Measurements from ENCODE around the gene MTHFR.

MTHFR gene

DNA sequence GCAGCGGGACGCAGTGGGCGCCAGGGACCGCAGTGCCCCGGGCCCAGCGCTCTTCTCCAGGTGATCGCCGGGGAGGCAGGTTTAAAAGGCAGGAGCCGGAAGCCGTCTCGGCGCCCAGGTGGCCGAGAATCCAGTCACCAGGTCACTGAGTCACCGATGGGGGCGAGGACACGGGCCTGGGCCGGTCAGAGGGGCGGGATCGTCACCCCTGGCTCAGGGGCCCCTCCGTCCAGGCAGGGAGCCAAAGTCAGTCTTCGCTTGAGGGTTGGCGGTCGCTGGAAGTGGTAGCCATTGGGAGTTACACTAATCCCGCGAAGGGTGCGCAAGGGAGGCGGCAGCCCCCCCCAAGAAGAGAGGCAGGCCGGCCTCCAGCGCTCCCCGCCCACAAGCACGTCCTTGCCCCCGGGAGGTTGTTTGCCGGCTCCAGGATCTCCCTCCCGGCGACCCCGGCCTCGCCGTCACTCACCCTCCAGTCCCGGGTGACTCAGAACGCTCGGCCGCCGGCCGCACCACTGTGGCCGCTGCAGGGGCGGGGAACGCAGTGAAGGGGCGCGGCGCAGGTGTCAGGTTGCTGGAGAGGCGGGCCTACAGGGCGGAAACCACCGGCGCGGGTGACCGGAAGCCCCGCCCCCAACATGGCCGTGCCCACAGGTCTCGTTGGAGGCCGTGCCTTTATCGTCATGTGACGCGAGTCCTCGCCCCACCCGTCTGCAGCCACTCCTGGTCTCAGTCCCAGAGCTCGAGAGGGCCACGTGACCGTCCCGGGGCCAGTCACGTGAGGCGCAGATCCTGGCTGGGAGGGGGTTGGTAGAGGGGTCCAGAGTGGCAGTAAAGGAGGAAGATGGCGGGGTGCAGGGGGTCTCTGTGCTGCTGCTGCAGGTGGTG lies at the start of gene MTHFR, which contains the start of gene CLCN6:
Gene MTHFR, minus strand, starts transcription at position 543 of the 885 bp plus-strand sequence. CDS start 2,848 bp downstream, outside the sequence.
Gene CLCN6, plus strand, starts transcription at position 770 of the 885 bp plus-strand sequence. Its CDS starts 72 bp downstream, at position 842.
- DNase-seq (ENCODE audit: insufficient read length, low spot score), result peak; percentile 88
- FAIRE-seq, result peak; percentile 92

DNA sequence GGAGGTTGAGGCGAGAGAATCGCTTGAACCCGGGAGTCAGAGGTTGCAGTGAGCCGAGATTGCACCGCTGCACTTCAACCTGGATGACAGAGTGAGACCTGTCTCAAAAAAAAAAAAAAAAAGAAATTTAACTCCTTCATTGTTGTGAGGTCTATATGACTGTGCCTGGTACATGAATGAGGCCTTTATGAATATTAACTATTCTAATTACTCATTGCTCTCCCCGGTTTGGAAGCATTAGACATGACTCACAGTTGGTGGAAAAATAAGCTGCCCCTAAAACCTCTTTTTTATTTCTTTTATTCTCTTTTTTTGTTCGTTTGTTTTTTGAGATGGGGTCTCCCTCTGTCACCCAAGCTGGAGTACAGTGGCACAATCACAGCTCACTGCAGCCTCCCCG lies 49.7 kb upstream of the MTHFR start:
- no peak for FAIRE-seq
- DNase-seq (ENCODE audit: insufficient read length, low spot score), result no peak

DNA sequence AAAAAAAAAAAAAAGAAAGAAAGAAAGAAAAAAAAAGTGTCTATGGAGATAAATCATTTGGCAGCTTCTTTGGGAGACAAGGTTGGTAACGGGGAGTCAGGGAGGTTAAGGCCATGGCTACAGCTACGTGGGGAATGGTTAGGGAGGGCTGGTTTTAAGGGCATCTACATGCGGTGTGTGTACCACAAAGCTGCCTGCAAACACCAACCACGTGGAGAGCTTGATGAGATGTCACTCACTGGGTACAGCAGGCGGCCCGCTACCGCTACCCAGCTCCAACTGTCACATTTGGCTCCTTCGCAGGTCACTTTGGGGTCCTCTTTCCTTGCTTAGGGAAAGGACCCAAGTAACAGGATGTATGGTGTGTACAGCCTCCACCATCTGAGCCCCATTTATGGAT lies 48.8 kb upstream of the MTHFR start:
- FAIRE-seq, result no peak
- DNase-seq (ENCODE audit: insufficient read length, low spot score), result no peak

DNA sequence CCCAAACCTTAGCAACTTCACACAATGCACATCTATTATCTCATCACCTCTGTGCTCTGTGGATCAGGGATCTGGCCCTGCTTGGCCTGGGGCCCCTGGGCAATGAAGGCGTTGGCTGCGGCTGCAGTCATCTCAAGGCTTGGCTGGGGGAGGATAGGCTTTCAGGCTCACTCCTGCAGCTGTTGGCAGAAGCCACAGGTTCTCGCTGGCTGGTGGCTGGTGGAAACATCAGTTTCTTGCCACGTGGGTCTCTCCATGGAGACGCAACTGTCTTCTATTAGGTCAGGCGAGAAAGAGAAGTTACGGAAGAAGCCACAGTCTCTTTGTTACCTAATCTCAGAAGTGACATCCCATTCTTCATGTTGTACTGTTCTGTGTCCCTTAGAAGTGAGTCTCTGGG lies 45.4 kb upstream of the MTHFR start:
- DNase-seq (ENCODE audit: insufficient read length, low spot score) (no peak), FAIRE-seq (no peak)

DNA sequence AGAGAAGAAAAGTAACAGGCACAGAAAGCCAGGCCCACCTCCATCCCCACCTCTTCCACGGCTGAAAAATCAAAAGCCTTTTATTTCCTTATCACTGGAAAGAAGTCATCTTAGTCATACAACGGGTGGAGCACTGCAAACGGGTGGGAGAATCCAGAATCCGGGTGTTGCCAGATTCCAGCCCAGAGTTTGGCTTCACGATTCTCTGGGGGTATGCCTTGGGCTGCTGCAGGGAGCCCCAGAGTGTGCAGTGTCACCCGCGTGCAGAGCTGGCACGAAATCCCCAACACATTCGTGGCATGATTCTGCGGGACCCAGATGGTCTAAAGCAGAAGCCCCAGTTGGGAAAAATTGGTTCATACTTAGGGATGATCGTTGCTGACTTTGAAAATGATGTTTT lies 44.4 kb upstream of the MTHFR start:
- DNase-seq (ENCODE audit: insufficient read length, low spot score), result no peak
- no peak for FAIRE-seq

DNA sequence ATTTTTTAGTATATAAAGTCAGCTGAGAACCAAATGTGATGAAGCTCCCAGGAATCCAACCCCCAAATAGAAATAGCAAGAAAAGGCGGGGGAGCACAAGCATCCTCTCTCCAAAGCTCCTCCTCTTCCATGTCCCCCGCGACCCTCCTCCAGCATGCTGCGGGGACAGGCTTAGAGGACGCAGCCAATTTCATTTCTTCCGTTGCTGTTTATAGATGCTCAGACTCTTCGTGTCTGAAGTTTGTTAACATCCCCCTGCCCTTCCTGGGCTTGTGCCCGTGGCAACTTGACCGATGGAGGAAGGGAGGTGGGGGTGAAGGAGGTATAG lies 42.6 kb upstream of the MTHFR start:
- DNase-seq (ENCODE audit: insufficient read length, low spot score), result no peak
- FAIRE-seq, result no peak

DNA sequence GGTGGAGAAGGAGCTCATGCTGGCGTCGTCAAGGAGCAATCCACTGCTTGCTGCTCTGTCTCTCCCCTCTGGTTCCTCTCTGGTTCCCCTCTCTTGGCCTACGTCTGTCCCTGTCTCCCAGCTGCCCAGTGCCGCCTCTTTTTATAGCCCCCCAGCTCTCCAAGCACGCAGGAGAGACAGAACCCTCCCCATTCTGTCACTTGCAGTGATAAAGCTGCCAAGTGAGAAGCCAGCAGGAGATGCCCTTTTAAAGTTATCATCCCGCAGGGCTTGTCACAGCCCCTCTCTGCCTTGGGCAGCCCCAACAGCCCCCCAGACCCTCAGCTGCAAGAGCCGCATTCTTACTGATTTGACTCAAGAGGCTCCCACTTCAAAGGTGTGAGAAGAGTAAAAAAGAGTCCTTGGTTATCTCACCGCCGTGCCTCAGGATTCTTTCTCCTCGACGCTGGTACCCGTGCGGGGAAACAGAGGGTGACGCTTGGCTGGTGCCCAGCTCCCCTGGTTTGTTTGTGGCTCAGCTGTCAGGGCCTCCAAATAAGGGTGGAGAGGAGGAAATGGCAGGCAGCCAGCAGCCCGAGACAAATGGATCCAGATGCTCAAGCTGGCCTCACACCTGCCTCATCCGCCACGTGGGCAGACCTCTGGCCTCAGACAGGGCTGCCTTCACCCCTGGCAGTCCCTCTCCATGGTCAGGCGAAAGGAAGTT lies 42.1 kb upstream of the MTHFR start, which contains the start of gene NPPA:
Gene NPPA, minus strand, starts transcription at position 117 of the 706 bp plus-strand sequence. Its CDS starts 99 bp downstream, at position 18.
- FAIRE-seq (no peak), DNase-seq (ENCODE audit: insufficient read length, low spot score) (no peak)

DNA sequence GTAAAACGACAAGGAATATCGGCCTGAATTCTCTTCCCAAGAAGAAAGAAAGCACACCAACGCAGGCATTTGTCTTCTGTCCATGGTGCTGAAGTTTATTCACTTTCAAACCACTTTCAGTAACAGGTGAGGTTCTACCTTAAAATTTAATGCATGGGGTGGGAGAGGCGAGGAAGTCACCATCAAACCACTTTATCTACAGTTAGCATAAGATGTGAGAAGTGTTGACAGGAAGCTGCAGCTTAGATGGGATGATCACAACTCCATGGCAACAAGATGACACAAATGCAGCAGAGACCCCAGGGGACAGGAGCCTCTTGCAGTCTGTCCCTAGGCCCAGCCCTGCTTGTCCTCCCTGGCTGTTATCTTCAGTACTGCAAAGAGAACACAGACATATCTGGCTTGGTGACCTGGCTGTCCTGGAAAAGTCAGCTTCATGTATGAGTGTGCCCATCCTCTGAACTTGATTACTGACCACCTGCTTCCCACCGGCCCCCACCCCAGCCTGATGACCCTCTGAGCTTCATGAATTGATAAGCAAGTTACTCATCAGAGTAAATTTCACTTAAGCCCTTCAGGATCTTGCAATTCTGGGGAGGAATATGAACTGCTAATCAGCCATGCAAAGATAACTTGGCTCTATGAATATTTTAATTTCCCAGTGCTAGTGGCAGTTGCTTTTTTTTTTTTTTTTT lies 40.0 kb upstream of the MTHFR start:
- DNase-seq (ENCODE audit: insufficient read length, low spot score), result no peak
- no peak for FAIRE-seq

DNA sequence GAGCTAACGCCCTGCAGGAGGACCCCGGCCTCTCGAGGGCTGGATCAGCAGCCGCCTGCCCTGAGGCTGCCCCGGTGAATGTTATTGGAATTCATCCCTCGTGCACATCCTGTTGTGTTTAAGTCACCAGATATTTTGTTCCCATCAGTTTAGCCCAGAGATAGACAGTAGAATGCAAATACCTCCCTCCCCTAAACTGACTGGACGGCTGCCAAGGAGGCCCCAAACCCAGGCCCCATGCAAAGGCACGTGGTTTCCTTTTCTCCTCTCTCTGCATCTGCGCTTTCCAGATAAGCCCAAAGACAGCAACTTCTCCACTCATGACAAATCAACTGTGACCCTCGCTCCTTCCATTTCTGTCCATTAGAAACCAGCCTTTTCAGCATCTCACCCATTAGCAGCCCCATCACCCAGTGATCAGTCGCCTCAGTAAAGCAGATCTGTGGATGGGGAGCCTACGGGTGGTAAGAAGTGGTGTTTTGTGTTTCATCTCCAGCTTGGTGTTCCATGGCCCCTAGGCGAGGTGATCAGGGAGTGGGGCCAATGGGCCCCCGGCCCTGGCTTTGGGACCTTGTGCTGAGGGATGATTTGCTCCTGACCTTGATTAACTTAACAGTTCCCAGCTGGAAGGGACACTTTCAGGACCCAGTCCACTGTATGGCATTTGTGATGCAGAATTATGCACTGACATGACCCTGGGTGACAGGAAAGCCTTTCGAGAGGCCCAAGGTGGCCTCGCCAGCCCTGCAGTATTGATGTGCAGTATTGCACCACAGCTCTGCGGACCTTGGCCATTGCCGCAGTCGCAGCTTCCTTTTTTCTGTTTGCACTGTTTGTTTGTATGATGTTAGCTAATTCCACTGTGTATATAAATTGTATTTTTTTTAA lies 36.6 kb upstream of the MTHFR start:
- DNase-seq (ENCODE audit: insufficient read length, low spot score) (no peak), FAIRE-seq (peak; percentile 51)

DNA sequence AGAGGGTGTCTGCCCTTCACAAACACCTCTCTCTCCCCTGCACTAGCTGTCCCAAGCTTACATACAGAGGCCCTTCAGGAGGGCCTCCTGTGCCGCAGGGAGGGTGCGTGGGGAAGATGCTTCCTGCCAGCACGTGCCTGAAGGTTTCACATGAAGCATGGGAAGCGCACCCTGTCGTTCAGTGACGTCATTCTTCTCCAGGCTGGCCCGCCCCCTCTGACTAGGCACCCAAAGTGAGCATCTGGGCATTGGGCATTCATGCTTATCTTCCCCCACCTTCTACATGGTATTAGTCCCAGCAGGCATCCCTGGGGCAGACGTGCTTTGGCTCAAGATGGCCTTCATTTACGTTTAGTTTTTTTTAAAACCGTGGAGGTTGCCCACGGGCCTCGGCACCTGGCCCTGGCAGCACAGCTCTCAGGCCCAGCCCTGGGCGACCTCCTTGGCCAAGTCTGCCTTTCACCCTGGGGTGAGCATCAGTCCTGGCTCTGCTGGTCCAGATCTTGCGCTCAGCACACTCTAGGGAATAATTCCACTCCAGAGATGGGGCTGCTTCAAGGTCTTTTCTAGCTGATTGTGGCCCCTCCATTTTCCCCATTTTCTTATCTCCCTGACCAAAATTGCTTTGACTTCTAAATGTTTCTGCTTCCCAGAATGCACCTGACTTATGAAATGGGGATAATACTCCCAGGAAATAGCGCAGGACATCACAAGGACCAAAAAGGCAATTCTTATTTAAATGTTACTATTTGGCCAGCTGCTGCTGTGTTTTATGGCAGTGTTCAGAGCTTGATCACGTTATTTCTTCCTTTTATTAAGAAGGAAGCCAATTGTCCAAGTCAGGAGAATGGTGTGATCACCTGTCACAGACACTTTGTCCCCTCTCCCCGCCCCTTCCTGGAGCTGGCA lies 35.7 kb upstream of the MTHFR start:
- no peak for DNase-seq (ENCODE audit: insufficient read length, low spot score)
- FAIRE-seq, result no peak

DNA sequence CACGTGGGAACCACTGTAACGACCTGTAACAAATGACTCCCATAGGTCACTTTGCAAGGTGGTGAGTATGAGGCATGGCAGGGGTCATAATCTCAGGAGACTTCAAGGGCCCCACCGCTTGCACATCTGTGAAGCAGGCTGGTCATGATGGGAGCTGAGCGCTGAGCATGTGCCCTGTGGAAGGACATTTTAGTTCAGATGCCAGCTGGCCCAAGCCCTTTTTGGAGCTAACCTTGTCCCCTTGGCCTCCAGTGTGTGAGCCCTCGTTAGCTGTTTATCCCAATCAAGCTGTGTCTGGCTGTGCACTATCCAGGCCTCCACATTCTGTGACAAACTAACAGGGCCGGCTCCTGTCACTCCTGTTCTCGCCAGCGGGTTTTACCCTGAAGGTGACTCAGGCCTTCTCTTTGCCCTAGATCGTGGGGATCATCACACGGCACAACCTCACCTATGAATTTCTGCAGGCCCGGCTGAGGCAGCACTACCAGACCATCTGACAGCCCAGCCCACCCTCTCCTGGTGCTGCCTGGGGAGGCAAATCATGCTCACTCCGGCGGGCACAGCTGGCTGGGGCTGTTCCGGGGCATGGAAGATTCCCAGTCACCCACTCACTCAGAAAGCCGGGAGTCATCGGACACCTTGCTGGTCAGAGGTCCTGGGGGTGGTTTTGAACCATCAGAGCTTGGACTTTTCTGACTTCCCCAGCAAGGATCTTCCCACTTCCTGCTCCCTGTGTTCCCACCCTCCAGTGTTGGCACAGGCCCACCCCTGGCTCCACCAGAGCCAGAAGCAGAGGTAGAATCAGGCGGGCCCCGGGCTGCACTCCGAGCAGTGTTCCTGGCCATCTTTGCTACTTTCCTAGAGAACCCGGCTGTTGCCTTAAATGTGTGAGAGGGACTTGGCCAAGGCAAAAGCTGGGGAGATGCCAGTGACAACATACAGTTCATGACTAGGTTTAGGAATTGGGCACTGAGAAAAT lies 34.3 kb upstream of the MTHFR start:
- FAIRE-seq (no peak), DNase-seq (ENCODE audit: insufficient read length, low spot score) (no peak)

DNA sequence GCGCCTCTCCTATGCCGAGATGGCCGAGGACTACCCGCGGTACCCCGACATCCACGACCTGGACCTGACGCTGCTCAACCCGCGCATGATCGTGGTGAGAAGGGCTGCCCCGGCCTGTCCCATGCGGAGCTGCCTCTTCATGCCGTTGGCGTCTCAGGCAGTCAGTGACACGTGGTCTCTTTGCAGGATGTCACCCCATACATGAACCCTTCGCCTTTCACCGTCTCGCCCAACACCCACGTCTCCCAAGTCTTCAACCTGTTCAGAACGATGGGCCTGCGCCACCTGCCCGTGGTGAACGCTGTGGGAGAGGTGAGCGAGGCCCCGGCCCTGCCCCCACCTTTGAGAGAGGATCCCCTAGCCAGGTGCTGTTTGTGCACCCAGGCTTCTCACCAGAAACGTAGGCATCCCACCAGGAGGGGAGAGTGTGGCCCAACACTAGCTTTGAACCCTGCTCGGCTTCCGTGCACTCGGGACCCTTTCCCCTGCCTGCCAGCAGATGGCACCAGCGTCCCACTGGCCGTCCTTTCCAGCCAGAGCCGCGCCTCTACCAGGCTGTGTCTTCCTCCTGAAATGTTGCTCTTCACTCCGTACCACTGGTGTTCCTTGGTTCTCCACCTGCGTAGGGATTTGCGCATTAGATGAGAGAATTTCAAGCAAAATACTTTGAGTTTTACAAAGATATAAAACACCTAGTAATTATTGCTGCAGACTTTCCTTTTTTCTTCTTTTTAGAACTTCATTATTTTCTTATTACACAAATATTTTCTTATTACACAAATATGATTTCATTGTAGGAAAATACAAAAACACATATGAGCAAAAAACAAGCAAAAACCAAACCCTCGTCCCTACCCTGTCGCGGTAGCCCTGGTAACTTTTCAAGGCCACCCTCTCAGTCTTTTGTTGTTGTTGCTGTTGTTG lies 32.8 kb upstream of the MTHFR start:
- DNase-seq (ENCODE audit: insufficient read length, low spot score), result peak; percentile 94
- FAIRE-seq, result peak; percentile 82

DNA sequence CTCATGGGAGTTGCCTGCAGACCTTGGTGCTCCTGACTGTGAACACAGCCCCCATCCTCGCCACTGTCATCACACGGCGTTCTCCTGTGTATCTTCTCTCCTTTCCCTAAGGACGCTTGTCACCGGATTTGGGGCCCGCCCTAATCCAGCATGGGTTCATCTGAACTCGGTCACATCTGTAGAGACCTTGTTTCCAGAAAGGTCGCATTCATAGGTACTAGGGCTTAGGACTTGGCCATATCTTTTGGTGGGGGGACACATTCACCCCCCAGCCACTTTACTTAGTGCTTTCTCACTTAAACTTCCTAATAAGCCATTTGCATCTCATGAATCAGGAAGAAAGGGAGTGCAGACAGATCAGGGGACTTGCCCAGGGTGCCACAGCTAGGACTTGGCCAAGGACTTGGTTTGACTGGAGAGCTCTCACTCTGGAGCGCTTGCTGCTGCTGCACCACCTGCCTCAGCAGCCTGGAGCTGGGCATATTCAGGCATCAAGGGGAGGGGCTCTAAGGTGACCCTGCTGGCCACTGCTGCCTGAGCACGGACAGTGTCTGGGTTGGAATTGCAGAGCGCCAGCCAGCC lies 32.1 kb upstream of the MTHFR start:
- FAIRE-seq, result no peak
- no peak for DNase-seq (ENCODE audit: insufficient read length, low spot score)

DNA sequence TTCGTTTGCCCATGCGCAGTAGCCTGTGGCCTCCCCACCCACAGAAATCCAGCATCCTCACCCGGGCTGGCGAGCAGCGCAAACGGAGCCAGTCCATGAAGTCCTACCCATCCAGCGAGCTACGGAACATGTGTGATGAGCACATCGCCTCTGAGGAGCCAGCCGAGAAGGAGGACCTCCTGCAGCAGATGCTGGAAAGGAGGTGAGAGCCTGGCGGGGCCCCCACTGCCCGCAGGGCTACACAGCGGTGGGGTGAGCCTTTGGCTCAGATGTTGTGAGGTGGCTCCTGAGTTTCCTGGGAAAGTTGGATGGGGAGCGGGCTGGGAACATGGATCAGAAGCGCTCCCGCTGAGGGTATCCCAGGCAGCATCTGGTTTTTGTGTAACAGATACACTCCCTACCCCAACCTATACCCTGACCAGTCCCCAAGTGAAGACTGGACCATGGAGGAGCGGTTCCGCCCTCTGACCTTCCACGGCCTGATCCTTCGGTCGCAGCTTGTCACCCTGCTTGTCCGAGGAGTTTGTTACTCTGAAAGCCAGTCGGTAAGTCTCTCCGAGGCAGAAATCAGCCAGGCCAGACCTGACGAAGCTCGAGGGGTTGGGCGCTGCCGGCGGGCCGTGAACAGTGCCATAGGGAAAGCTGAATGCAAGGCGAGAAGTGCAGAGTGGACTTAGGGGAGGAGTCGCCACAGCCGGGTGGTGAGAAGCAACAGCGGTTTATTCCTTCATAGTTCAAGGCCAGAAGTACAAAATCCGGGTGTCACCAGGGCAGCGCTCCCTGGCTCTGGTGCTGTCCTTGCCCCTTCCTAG lies 31.4 kb upstream of the MTHFR start:
- DNase-seq (ENCODE audit: insufficient read length, low spot score) (no peak), FAIRE-seq (no peak)

DNA sequence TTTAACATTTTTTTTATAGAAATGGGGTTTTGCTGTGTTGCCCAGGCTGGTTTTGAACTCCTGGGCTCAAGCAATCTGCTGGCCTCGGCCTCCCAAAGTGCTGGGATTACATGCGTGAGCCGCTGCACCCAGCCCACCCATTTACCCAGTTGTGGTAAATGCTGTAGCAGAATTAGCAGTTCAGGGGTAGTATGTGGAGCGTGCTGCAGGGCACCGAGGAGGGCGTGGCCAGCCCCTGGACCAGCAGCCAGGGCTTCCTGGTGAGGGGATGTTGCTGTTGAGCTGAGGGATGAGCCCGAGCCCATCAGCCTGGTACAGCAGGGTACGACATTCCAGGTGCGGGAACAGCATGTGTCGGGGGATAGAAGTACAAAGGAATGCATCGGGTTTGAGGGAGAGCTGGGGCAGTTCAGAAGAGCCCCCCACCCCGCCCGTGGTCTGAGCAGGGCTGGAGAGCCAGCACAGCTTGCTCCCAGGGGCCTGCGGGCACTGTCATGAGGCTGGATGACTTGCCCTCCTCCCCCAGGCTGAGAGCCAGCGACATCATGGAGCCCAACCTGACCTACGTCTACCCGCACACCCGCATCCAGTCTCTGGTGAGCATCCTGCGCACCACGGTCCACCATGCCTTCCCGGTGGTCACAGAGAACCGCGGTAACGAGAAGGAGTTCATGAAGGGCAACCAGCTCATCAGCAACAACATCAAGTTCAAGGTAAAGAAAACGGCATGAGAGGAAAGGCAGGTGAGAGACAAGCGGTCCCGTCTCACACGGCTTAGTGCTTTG lies 29.9 kb upstream of the MTHFR start:
- DNase-seq (ENCODE audit: insufficient read length, low spot score), result no peak
- FAIRE-seq, result no peak

Data from GM19239 (cell line).